ENCODE data around the gene CCDC57.

DNA sequence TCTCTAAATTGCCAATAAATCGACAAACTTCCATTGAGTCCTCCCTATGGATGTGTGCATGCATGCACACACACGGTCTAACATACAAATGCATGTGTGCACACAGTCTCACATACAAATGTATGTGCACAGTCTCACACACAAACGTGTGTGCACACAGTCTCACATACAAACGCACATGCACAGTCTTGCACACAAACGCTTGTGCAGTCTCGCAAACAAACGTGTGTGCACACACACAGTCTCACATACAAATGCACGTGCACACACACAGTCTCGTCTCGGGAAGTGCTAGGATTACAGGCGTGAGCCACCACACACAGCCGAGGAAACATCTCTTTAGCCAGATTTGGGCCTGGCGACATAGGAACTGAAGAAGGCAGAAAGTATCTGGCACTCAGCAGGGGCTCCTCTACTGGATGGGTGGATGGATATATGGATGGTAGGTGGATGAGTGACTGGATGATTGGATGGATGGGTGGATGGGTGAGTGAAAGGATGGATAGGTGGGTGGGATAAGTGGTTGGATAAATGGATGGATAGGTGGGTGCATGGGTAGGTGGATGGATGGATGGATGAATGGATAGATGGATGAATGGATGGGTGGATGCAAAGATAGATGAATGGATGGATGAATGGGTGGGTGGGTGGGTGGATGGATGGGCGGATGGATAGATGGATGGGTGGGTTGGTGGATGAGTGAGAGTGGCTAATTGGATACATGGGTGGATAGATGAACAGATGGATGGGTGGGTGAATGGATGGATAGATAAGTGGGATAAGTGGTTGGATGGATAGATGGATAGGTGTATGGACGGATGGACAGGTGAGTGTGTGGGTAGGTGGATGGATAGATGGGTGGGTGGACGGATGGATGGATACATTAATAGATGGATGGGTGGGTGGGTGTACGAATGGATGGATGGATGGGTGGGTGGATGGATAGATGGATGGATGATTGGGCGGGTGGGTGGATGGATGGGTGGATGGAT, 65.7 kb downstream of the CCDC57 start:
- TF ChIP-seq, protein P1, sequence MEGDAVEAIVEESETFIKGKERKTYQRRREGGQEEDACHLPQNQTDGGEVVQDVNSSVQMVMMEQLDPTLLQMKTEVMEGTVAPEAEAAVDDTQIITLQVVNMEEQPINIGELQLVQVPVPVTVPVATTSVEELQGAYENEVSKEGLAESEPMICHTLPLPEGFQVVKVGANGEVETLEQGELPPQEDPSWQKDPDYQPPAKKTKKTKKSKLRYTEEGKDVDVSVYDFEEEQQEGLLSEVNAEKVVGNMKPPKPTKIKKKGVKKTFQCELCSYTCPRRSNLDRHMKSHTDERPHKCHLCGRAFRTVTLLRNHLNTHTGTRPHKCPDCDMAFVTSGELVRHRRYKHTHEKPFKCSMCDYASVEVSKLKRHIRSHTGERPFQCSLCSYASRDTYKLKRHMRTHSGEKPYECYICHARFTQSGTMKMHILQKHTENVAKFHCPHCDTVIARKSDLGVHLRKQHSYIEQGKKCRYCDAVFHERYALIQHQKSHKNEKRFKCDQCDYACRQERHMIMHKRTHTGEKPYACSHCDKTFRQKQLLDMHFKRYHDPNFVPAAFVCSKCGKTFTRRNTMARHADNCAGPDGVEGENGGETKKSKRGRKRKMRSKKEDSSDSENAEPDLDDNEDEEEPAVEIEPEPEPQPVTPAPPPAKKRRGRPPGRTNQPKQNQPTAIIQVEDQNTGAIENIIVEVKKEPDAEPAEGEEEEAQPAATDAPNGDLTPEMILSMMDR (IDR thresholded peaks at IDR 0.05; ENCODE audit: low read depth, low read length): no peak
- TF ChIP-seq EZH2phosphoT487 (IDR thresholded peaks at IDR 0.05; ENCODE audit: low read depth): no peak

Measured in OCI-LY3 (cell line).